GM23338 (cell line): ENCODE data around the gene TSSC4. TPM values are rescaled to one million over a fixed set of nuclear protein-coding genes. Genes with fewer than 3 reads are reported as not detected.

Experiments used
- ATAC-seq: fragments of 200-7000 bp; cut with Tn5 transposase; 3 replicates; pipeline ENCODE4 v1.9.1; 2020
- DNase-seq: peaks from one replicate; pipeline ENCODE4 v3.0.0-alpha.2; 2015; ENCODE audit warnings: low spot score
- H2AFZ ChIP-seq: fragments of 200-600 bp; sonication (generic); 2 replicates; pipeline ENCODE4 v1.8.0; 2016; ENCODE audit warnings: antibody characterized with exemption, mild to moderate bottlenecking, moderate library complexity
- H3F3A ChIP-seq: fragments of 200-600 bp; sonication (generic); replicated peaks from 2 replicates; pipeline ENCODE4 v1.8.0; 2017; ENCODE audit warnings: antibody characterized with exemption, mixed run types, low read depth
- H3K27ac ChIP-seq: fragments of 200-600 bp; sonication (generic); 2 replicates; pipeline ENCODE4 v1.6.1; 2016; ENCODE audit warnings: low read depth
- H3K27me3 ChIP-seq: fragments of 200-600 bp; sonication (generic); 2 replicates; pipeline ENCODE4 v1.8.0; 2016; ENCODE audit warnings: mild to moderate bottlenecking, mixed run types, moderate library complexity; ENCODE audit not compliant: insufficient read depth
- H3K36me3 ChIP-seq: fragments of 200-600 bp; sonication (generic); 2 replicates; pipeline ENCODE4 v1.8.0; 2016; ENCODE audit warnings: mild to moderate bottlenecking; ENCODE audit not compliant: insufficient read depth
- H3K4me1 ChIP-seq: fragments of 200-600 bp; sonication (generic); 2 replicates; pipeline ENCODE4 v1.8.0; 2016; ENCODE audit warnings: mild to moderate bottlenecking, moderate library complexity; ENCODE audit not compliant: insufficient read depth
- H3K4me2 ChIP-seq: fragments of 200-600 bp; sonication (generic); 2 replicates; pipeline ENCODE4 v1.7.1; 2017; ENCODE audit warnings: mixed run types
- H3K4me3 ChIP-seq: fragments of 200-600 bp; sonication (generic); 2 replicates; pipeline ENCODE4 v1.6.1; 2016; ENCODE audit warnings: mixed run types
- H3K79me2 ChIP-seq: fragments of 200-600 bp; sonication (generic); replicated peaks from 2 replicates; pipeline ENCODE4 v1.8.0; 2017; ENCODE audit warnings: mild to moderate bottlenecking; ENCODE audit not compliant: insufficient read depth
- H3K9me2 ChIP-seq: fragments of 200-600 bp; sonication (generic); 2 replicates; pipeline ENCODE4 v1.8.0; 2017; ENCODE audit not compliant: insufficient read depth
- H4K20me1 ChIP-seq: fragments of 200-600 bp; sonication (generic); replicated peaks from 2 replicates; pipeline ENCODE4 v1.8.0; 2017; ENCODE audit warnings: mild to moderate bottlenecking; ENCODE audit not compliant: insufficient read depth
- H3K27ac Mint-ChIP-seq: 2 replicates; pipeline ENCODE4 v1.8.0; 2020; ENCODE audit warnings: inconsistent platforms, mild to moderate bottlenecking, moderate library complexity, mixed read lengths
- H3K27me3 Mint-ChIP-seq: 3 replicates; pipeline ENCODE4 v1.8.0; 2022; ENCODE audit warnings: low read depth, mild to moderate bottlenecking, moderate library complexity, mixed read lengths, inconsistent platforms; ENCODE audit not compliant: insufficient read depth, poor library complexity
- H3K36me3 Mint-ChIP-seq: 3 replicates; pipeline ENCODE4 v1.8.0; 2021; ENCODE audit warnings: low read depth, mild to moderate bottlenecking, inconsistent platforms, moderate library complexity, mixed read lengths
- H3K4me1 Mint-ChIP-seq: 3 replicates; pipeline ENCODE4 v1.8.0; 2020; ENCODE audit warnings: mild to moderate bottlenecking, inconsistent platforms, mixed read lengths
- H3K4me3 Mint-ChIP-seq: 3 replicates; pipeline ENCODE4 v1.8.0; 2021; ENCODE audit warnings: moderate library complexity, mild to moderate bottlenecking, inconsistent platforms, mixed read lengths
- H3K9me3 Mint-ChIP-seq: 3 replicates; pipeline ENCODE4 v1.8.0; 2020; ENCODE audit warnings: moderate library complexity, mild to moderate bottlenecking, inconsistent platforms, mixed read lengths
- EZH2 ChIP-seq: fragments of 200-600 bp; sonication (generic); IDR thresholded peaks from one replicate; pipeline ENCODE4 v1.8.0; 2017; ENCODE audit warnings: antibody characterized with exemption, mild to moderate bottlenecking, low read depth; ENCODE audit not compliant: unreplicated experiment
- NANOG ChIP-seq: IDR thresholded peaks from 2 replicates; pipeline ENCODE4 v1.6.1; 2016; ENCODE audit warnings: antibody characterized with exemption, borderline replicate concordance
- REST ChIP-seq: IDR thresholded peaks from one replicate; pipeline ENCODE4 v1.6.1; 2018; ENCODE audit warnings: antibody characterized with exemption; ENCODE audit not compliant: unreplicated experiment
- ZNF114 ChIP-seq: fragments of 250-450 bp; sonication (Bioruptor Pico); IDR thresholded peaks from 2 replicates; pipeline ENCODE4 v1.5.0; 2020; ENCODE audit warnings: mild to moderate bottlenecking, moderate library complexity
- polyA plus RNA-seq: library from polyadenylated mRNA; unstranded; fragments of >200 nt; fragmentation: Nextera tagmentation; extraction: Ambion mirVana; gene quantifications from 2 replicates; pipeline ENCODE4 v1.2.1, GENCODE V29; 2016
- total RNA-seq: library from RNA; depleted of rRNA; stranded (reverse); fragments of >200 nt; shearing (Covaris generic); gene quantifications from 2 replicates; pipeline ENCODE4 v1.2.3, GENCODE V29; 2014

TSSC4 gene
- total and polyA plus RNA-seq, 2 experiments from 2014 or later: 27.5 to 44.3 TPM

- H3K27me3 ChIP-seq: peaks cover 57% of the 10 kb centered on the region
- no peaks in the 10 kb centered on the region for H3K36me3 ChIP-seq
- H3F3A ChIP-seq: no peaks in the 10 kb centered on the region
- no peak overlapping the region for H3K4me3 ChIP-seq
- ATAC-seq: no peak
- no peaks in the 10 kb centered on the region for H4K20me1 ChIP-seq
- no peak overlapping the region for H3K27ac Mint-ChIP-seq
- H3K4me1 ChIP-seq: no peaks in the 10 kb centered on the region; the same call in 1 of the 2 replicates
- no peak for DNase-seq
- H3K4me1 Mint-ChIP-seq: no peaks in the 10 kb centered on the region; the same call in 2 of the 3 replicates
- H3K27ac ChIP-seq: no peak overlapping the region
- H3K4me2 ChIP-seq: no peak overlapping the region
- no peaks in the 10 kb centered on the region for H3K9me2 ChIP-seq
- H3K36me3 Mint-ChIP-seq: no peaks in the 10 kb centered on the region
- TF ChIP-seq NANOG (no peak), REST (no peak), ZNF114 (CRISPR knock-in tag) (no peak), EZH2 (no peak)
- H3K79me2 ChIP-seq: no peaks in the 10 kb centered on the region
- no peak overlapping the region for H2AFZ ChIP-seq
- H3K9me3 Mint-ChIP-seq: no peaks in the 10 kb centered on the region
- no peak overlapping the region for H3K4me3 Mint-ChIP-seq
- peaks cover 58% of the 10 kb centered on the region for H3K27me3 Mint-ChIP-seq
Observed at GRCh38 chr11:2442589-2442988, 42.0 kb downstream of the TSSC4 start.

- H3K4me3 Mint-ChIP-seq: peak overlapping the region; percentile 43; the same call in 2 of the 3 replicates
- H3K9me2 ChIP-seq: no peaks in the 10 kb centered on the region
- H3K27me3 Mint-ChIP-seq: peaks cover 53% of the 10 kb centered on the region
- DNase-seq (no peak), ATAC-seq (no peak; the same call in 2 of the 3 replicates)
- H2AFZ ChIP-seq: no peak overlapping the region
- no peaks in the 10 kb centered on the region for H3F3A ChIP-seq
- no peak overlapping the region for H3K27ac Mint-ChIP-seq
- no peaks in the 10 kb centered on the region; the same call in 1 of the 2 replicates for H3K4me1 ChIP-seq
- H3K27me3 ChIP-seq: peaks cover 62% of the 10 kb centered on the region
- H3K36me3 Mint-ChIP-seq: no peaks in the 10 kb centered on the region
- TF ChIP-seq NANOG (no peak), REST (no peak)
- no peaks in the 10 kb centered on the region for H3K36me3 ChIP-seq
- H3K9me3 Mint-ChIP-seq: no peaks in the 10 kb centered on the region
- no peaks in the 10 kb centered on the region; the same call in 2 of the 3 replicates for H3K4me1 Mint-ChIP-seq
- no peak overlapping the region for H3K27ac ChIP-seq
- H3K79me2 ChIP-seq: no peaks in the 10 kb centered on the region
- H3K4me3 ChIP-seq: peak overlapping the region; percentile 68; the same call in 1 of the 2 replicates
- peak overlapping the region; percentile 78 for H3K4me2 ChIP-seq
- no peaks in the 10 kb centered on the region for H4K20me1 ChIP-seq
Observed at GRCh38 chr11:2443406-2443805, 42.9 kb downstream of the TSSC4 start.
